H1 (cell line): Measurements from ENCODE around the gene PDX1. TPM values are rescaled to one million over a fixed set of nuclear protein-coding genes. Genes with fewer than 3 reads are reported as not detected.

Experiments used
- ATF2 ChIP-seq: IDR thresholded peaks from 2 replicates; pipeline ENCODE4 v1.6.1; 2012; ENCODE audit warnings: low read length, inconsistent platforms
- ATF3 ChIP-seq: IDR thresholded peaks from 2 replicates; pipeline ENCODE4 v1.6.1; 2011; ENCODE audit warnings: low read depth, mild to moderate bottlenecking, low read length; ENCODE audit not compliant: insufficient read depth
- BACH1 ChIP-seq: IDR thresholded peaks from 2 replicates; pipeline ENCODE4 v1.6.1; 2012; ENCODE audit warnings: low read length, improper control_type of control experiment
- BCL11A ChIP-seq, 2 experiments: IDR thresholded peaks; one replicate each; pipeline ENCODE4 v1.6.1; 2011; ENCODE audit warnings: low read depth in 2 of 2, low read length in 2 of 2, mild to moderate bottlenecking in 2 of 2
- BRCA1 ChIP-seq: IDR thresholded peaks from 2 replicates; pipeline ENCODE4 v1.6.1; 2012; ENCODE audit warnings: low read depth, low read length, improper control_type of control experiment
- CEBPB ChIP-seq: IDR thresholded peaks from 2 replicates; pipeline ENCODE4 v1.6.1; 2012; ENCODE audit warnings: low read depth, low read length
- EZH2 ChIP-seq: fragments of 200-600 bp; sonication (generic); IDR thresholded peaks from 2 replicates; pipeline ENCODE4 v1.7.1; 2012; ENCODE audit warnings: low read depth, mild to moderate bottlenecking, moderate library complexity, low read length, inconsistent platforms; ENCODE audit not compliant: severe bottlenecking
- GABPA ChIP-seq: IDR thresholded peaks from 2 replicates; pipeline ENCODE4 v1.6.1; 2011; ENCODE audit warnings: mild to moderate bottlenecking, low read length, moderate library complexity, borderline replicate concordance; ENCODE audit not compliant: insufficient read depth
- HDAC6 ChIP-seq: IDR thresholded peaks from one replicate; pipeline ENCODE4 v1.7.1; 2012; ENCODE audit warnings: low read depth, mild to moderate bottlenecking, inconsistent platforms, low read length, moderate library complexity
- MAX ChIP-seq: IDR thresholded peaks from 2 replicates; pipeline ENCODE4 v1.6.1; 2012; ENCODE audit warnings: inconsistent platforms
- NRF1 ChIP-seq: IDR thresholded peaks from 2 replicates; pipeline ENCODE4 v1.6.1; 2011; ENCODE audit warnings: mild to moderate bottlenecking, low read depth, low read length, improper control_type of control experiment
- PHF8 ChIP-seq: fragments of 200-600 bp; sonication (generic); conservative IDR thresholded peaks from 2 replicates; pipeline ENCODE4 v1.7.1; 2012; ENCODE audit warnings: low read depth, mild to moderate bottlenecking, inconsistent platforms, low read length, moderate library complexity
- POLR2A ChIP-seq, 2 experiments: IDR thresholded peaks; 1 replicate in 1 of 2; 2 replicates in 1 of 2; pipeline ENCODE4 v1.6.1; 2011; ENCODE audit warnings: low read depth in 2 of 2, low read length in 2 of 2, mild to moderate bottlenecking in 2 of 2; ENCODE audit errors: control extremely low read depth in 1 of 2
- SAP30 ChIP-seq: fragments of 300-600 bp; sonication (generic); IDR thresholded peaks from 2 replicates; pipeline ENCODE4 v1.7.1; 2012; ENCODE audit warnings: low read length, moderate library complexity, mild to moderate bottlenecking, inconsistent platforms; ENCODE audit not compliant: insufficient read depth, insufficient replicate concordance
- SP1 ChIP-seq: IDR thresholded peaks from 2 replicates; pipeline ENCODE4 v1.6.1; 2011; ENCODE audit warnings: low read depth, low read length
- SRF ChIP-seq: IDR thresholded peaks from 2 replicates; pipeline ENCODE4 v1.6.1; 2011; ENCODE audit warnings: mild to moderate bottlenecking, low read depth, low read length, moderate library complexity
- TBP ChIP-seq: IDR thresholded peaks from 2 replicates; pipeline ENCODE4 v1.6.1; 2011; ENCODE audit warnings: low read depth, low read length, improper control_type of control experiment
- TEAD4 ChIP-seq: IDR thresholded peaks from 2 replicates; pipeline ENCODE4 v1.6.1; 2012; ENCODE audit warnings: low read depth, low read length, inconsistent platforms, mixed read lengths
- ZNF274 ChIP-seq: IDR thresholded peaks from 2 replicates; pipeline ENCODE4 v1.7.0; 2012; ENCODE audit warnings: low read length, borderline replicate concordance; ENCODE audit errors: extremely low read depth
- polyA plus RNA-seq, 7 experiments: library from polyadenylated mRNA; depleted of rRNA in 3 of 7; stranded (reverse) in 5 of 7; unstranded in 2 of 7; fragments of >200 nt in 5 of 7; fragments of 200-250 nt in 2 of 7; gene quantifications; 1 replicate in 5 of 7; 2 replicates in 1 of 7; 4 replicates in 1 of 7; pipeline versions ENCODE4 v1.2.1 to v1.2.3, GENCODE V29; 2011 to 2013; ENCODE audit warnings: missing spikeins in 2 of 7, mixed read lengths in 2 of 7
- total RNA-seq: library from RNA; stranded (reverse); fragmentation: NEBNext Ultra II Directional; extraction: Animal tissue kit (Norgen Biotek cat#: 25700); gene quantifications from 2 replicates; pipeline ENCODE4 v1.2.1, GENCODE V29; 2021
- TF ChIP-seq, protein P1 (sequence below), 3 experiments: IDR thresholded peaks; 1 replicate in 2 of 3; 2 replicates in 1 of 3; pipeline versions ENCODE4 v1.5.1 to v1.6.1; 2011; ENCODE audit warnings: low read length in 3 of 3, mild to moderate bottlenecking in 3 of 3, inconsistent platforms in 2 of 3, low read depth in 1 of 3, moderate library complexity in 1 of 3; ENCODE audit not compliant: insufficient read depth in 1 of 3; ENCODE audit errors: control extremely low read depth in 1 of 3

PDX1 gene
- total and polyA plus RNA-seq, 2 of the 8 experiments (the other 6 are each of a cell fraction or from before 2014, with no cell fraction given): not detected

DNA sequence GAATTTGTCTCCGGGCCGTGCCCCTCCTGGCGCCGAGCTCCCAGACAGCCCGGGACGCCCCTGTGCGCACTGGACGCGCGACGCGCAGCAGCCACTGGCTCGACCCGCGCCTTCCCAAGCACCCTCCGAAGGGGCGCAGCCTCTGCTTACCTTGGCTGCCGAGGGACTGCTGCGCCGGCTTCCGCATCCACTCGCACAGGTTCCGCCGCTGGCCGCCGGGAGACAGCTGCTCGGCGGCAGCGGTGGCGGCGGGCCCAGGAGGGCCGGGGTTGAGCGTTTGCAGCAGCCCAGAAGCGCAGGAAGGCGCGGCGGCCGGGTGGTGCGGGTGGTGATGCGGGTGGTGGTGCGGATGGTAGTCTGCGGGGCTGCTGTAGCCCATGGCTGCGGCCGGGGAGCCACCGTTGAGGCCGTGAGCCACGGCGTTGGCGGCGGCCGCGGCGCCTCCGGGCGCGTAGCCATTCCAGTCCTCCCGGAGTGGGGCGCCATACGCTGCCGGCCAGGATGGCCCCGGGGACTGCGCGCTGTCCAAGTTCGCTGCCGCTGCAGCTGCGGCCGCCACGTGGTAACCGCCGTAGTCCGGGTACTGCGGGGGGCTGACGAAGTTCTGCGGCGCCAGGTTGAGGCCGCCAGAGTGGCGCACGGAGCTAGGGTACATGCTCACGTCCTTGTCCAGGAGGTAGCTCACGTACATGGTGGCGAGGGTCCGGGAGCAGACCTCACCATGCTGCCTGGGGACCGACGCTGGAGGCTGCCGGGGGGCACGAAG, 48.7 kb downstream of the PDX1 start (continued):
- no peak for TF ChIP-seq TBP
- TF ChIP-seq ATF2: no peak
- no peak for TF ChIP-seq BRCA1
- TF ChIP-seq PHF8: no peak
- no peak for TF ChIP-seq CEBPB
- peak; percentile 99 for TF ChIP-seq EZH2
- TF ChIP-seq NRF1: no peak
- no peak for TF ChIP-seq SAP30
- TF ChIP-seq MAX: peak; percentile 93
- no peak for TF ChIP-seq POLR2A (IDR thresholded peaks at IDR 0.05; ENCODE audit: control extremely low read depth in 1 of 2, low read depth in 2 of 2, low read length in 2 of 2)
- TF ChIP-seq ZNF274: no peak
- no peak for TF ChIP-seq SRF
- TF ChIP-seq, protein P1, sequence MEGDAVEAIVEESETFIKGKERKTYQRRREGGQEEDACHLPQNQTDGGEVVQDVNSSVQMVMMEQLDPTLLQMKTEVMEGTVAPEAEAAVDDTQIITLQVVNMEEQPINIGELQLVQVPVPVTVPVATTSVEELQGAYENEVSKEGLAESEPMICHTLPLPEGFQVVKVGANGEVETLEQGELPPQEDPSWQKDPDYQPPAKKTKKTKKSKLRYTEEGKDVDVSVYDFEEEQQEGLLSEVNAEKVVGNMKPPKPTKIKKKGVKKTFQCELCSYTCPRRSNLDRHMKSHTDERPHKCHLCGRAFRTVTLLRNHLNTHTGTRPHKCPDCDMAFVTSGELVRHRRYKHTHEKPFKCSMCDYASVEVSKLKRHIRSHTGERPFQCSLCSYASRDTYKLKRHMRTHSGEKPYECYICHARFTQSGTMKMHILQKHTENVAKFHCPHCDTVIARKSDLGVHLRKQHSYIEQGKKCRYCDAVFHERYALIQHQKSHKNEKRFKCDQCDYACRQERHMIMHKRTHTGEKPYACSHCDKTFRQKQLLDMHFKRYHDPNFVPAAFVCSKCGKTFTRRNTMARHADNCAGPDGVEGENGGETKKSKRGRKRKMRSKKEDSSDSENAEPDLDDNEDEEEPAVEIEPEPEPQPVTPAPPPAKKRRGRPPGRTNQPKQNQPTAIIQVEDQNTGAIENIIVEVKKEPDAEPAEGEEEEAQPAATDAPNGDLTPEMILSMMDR (IDR thresholded peaks at IDR 0.05; ENCODE audit: control extremely low read depth in 1 of 3, insufficient read depth in 1 of 3, low read depth in 1 of 3, low read length in 3 of 3): peak in 1 of 3 experiments; percentile 22; a peak in 2 of 4 replicates
- TF ChIP-seq BCL11A (IDR thresholded peaks at IDR 0.05; ENCODE audit: low read depth in 2 of 2, low read length in 2 of 2): no peak
- 0 out of 2 replicates have a peak, but pooled peaks have one; percentile 14 for TF ChIP-seq GABPA
- TF ChIP-seq BACH1: no peak
- TF ChIP-seq ATF3: no peak
- TF ChIP-seq TEAD4: no peak
- TF ChIP-seq SP1: no peak
- no peak for TF ChIP-seq HDAC6
